HG03108 (cell line): ENCODE data around the gene PSEN1.

Experiments
- ATAC-seq: cut with Tn5 transposase; IDR thresholded peaks from one replicate; pipeline ENCODE4 v1.9.1; 2021; ENCODE audit warnings: moderate library complexity; ENCODE audit not compliant: unreplicated experiment

Gene PSEN1

GRCh38 chr14:73266317-73266716 is 130.0 kb downstream of the PSEN1 start:
- no peak for ATAC-seq

- ATAC-seq: no peak
Measured at GRCh38 chr14:73267474-73267873, 131.2 kb downstream of the PSEN1 start.

DNA sequence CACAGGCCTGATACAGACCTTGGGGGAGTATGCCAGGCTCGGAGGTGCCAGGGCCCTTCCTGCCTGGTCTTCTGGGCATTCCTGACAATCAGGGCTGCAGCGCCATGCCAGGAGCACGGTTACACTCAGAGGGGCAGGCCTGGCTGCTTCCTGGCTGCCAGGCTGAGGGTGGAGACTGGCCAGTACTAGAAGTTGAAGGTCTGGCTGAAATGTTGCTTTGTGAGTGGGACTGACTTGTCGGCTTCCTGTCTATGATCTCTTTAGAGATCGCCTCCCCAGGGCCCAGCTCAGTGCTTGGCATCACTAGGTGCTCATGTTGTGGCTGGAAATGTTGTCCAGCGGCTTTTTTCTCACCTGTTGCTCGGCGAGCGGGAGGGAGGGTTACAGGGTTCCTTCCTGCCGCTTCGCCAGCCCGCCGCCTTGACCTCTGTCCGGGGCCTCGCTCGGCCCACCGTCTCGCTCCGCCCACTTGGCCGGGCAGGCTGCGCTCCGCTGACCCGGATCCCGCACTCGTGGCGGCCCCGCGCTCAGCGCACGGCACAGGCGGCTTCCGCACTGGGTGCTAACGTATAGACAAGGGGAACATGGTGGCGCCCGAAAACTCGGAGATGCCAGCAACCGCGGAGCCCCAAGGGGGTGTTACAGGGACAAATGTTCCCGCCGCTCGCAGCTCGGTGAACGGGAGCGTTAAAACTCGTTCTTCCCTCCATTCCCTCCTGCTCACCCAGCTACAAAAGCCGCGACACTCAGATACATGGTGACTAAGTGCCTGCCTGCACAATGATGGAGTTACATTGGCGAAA is 133.6 kb downstream of the PSEN1 start:
- ATAC-seq: peak; percentile 70

DNA sequence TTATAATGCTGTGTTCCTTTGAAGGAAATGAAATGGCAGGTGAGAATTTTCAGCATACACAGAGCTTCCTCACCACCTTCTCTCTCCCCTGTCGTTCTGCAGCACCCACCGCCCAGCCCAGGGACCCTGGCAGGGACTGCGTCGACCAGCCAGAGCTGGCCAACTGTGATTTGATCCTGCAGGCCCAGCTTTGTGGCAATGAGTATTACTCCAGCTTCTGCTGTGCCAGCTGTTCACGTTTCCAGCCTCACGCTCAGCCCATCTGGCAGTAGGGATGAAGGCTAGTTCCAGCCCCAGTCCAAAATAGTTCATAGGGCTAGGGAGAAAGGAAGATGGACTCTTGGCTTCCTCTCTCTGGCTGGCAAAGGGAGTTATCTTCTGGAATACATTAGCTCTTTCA is 136.1 kb downstream of the PSEN1 start:
- no peak for ATAC-seq
